GM18505 (cell line): ENCODE data around the gene TRMU.
A peak's percentile ranks its signal among the peaks of the same experiment; 100 is the strongest.
"Not testable (repeated sequence)": the region's sequence is repeated elsewhere in the genome, so short reads cannot be mapped to it uniquely, and the experiment has no call there.

Experiments
- ATAC-seq: cut with Tn5 transposase; IDR thresholded peaks from one replicate; pipeline ENCODE4 v1.9.1; 2021; ENCODE audit not compliant: unreplicated experiment
- POLR2A ChIP-seq: IDR thresholded peaks from 4 replicates; pipeline ENCODE4 v1.6.1; 2011; ENCODE audit warnings: borderline replicate concordance; ENCODE audit not compliant: insufficient read depth, insufficient read length; ENCODE audit errors: extremely low read depth

The TRMU gene

GRCh38 chr22:46293577-46294260, 41.8 kb upstream of the TRMU start:
- ATAC-seq: no peak
- no peak for TF ChIP-seq POLR2A

- no peak for ATAC-seq
- no peak for TF ChIP-seq POLR2A
These were observed 40.7 kb upstream of the TRMU start for GRCh38 chr22:46294784-46295183.

GRCh38 chr22:46295277-46295971, 40.1 kb upstream of the TRMU start:
- no peak for TF ChIP-seq POLR2A
- no peak for ATAC-seq

DNA sequence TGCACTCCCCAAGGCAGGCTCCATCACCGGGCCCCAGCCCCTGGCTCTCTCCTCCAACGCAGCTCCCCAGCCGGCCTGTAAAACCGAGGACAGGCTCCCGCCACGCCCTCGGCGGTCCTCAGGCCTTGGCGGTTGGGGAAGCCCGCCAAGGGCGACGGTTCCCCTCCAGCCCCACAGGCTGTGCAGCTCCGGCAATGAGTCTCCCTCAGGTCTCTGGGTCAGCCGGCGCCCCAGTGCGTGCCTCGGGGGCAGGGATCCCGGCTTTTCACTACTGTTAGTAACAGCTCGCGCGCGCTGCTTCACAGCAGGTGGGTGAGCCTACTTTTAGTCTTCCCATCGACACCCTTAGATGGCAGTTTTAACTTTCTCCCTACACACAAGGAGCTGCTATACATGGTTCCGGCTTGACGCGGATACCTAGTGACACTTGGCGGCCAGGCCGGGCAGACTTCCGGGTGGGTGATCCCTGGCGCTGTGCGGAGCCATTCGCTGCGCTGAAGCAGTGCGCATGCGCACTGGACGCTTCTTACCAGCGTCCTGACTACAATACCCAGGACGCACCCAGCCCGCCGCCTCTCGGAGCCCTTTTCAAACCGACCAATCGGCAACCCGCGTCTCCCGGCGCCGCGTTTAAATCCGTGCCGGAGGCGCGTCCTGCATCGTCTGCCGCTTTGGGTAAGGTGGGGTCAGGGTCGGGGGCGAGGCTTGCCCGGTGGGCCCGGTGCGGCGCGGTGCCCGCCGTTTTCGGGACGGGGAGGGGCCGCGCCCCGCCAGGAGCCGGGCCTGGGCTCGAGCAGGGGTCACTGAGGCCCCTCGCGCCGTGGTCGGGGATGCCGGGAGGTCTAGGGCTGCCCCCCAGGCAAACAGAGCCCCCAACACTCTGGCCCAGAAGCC, 39.0 kb upstream of the TRMU start, which contains the start of gene GTSE1:
TSS of gene GTSE1 (plus strand) at position 614 of the 894 bp plus-strand sequence. CDS start 531 bp downstream, outside the sequence.
- ATAC-seq: peak; percentile 85
- TF ChIP-seq POLR2A: peak; percentile 90

GRCh38 chr22:46297151-46297812, 38.2 kb upstream of the TRMU start:
- TF ChIP-seq POLR2A: no peak
- peak; percentile 16 for ATAC-seq

- ATAC-seq: no peak
- no peak for TF ChIP-seq POLR2A
These were observed 36.4 kb upstream of the TRMU start for GRCh38 chr22:46299101-46299500.

DNA sequence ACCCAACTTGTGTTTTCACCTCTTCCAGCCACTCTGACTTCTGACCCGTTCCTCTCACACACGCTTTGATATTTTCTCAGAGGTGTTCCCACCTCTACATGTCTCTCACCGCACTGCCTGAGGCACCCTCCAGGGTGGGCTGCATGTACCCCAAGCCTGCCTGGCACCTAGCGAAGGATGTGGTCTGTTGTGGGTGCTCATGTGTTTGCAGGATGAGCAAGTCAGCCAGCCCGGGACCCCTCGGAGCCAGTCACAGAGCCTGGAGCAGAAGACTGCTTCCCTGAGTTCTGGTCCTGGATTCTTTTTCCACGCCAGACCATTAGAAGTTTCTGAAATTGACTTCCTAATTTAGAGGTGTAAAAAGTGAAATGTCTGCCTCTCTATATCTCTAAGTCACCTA, 35.0 kb upstream of the TRMU start:
- ATAC-seq: no peak
- TF ChIP-seq POLR2A: no peak

DNA sequence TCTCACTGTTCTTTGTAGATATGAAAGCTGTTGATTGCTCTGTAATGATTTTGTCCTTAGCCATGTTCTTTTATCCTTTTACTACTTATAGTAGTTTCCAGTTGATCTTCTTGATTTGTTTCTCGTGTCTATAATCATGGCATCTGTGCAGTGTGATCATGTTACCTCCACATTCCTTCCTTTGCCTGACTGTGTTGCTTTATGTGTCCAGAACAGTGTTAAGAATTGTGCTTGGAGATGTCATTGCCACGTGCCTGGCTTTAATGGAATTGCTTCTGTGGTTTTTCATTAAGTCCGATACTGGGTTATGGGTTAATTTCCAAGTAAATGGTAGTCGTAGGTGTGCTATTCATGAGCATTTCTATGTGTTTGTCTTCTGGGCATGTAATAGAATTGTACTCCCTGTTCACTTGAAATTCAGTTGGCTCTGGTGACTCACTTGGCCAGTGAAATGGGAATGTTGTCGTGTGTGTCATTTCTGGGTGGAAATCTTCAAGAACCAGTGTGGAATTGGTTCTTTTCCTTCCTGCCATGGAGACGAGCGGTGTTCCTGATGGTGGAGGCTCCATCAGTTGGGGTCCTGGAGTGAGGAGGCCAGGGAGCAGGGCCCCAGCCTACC, 32.1 kb upstream of the TRMU start:
- ATAC-seq: no peak
- no peak for TF ChIP-seq POLR2A

DNA sequence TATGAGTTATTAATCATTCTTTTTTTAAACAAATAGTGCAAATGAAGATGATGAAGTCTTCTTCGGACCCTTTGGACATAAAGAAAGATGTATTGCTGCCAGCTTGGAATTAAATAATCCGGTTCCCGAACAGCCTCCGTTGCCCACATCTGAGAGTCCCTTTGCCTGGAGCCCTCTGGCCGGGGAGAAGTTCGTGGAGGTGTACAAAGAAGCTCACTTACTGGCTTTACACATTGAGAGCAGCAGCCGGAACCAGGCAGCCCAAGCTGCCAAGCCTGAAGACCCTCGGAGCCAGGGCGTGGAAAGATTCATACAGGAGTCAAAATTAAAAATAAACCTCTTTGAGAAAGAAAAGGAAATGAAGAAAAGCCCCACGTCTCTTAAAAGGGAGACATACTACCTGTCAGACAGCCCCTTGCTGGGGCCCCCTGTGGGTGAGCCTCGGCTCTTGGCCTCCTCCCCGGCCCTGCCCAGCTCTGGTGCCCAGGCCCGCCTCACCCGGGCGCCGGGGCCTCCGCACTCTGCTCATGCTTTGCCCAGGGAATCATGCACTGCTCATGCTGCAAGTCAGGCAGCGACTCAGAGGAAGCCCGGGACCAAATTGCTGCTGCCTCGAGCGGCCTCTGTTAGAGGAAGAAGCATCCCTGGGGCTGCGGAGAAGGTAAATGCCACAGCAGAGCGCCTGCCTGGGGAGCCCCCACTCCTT, 27.1 kb upstream of the TRMU start:
- TF ChIP-seq POLR2A: no peak
- ATAC-seq: no peak

GRCh38 chr22:46309526-46310085, 25.9 kb upstream of the TRMU start:
- no peak for ATAC-seq
- no peak for TF ChIP-seq POLR2A

GRCh38 chr22:46312056-46312455, 23.5 kb upstream of the TRMU start:
- no peak for ATAC-seq
- no peak for TF ChIP-seq POLR2A

DNA sequence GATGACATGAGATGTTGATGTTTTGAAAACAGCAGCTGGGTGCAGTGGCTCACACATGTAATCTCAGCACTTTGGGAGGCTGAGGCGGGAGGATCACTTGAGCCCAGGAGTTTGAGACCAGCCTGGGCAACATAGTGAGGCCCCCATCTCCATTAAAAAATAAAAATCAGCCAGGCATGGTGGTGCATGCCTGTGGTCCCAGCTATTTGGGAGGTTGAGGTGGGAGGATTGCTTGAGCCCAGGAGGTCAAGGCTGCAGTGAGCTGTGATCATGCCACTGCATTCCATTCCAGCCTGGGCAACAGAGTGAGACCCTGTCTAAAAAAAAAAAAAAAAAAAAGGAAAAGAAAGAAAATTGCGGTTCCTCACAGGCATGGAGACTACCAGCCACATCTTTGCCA, 22.7 kb upstream of the TRMU start:
- ATAC-seq: not testable (repeated sequence)

DNA sequence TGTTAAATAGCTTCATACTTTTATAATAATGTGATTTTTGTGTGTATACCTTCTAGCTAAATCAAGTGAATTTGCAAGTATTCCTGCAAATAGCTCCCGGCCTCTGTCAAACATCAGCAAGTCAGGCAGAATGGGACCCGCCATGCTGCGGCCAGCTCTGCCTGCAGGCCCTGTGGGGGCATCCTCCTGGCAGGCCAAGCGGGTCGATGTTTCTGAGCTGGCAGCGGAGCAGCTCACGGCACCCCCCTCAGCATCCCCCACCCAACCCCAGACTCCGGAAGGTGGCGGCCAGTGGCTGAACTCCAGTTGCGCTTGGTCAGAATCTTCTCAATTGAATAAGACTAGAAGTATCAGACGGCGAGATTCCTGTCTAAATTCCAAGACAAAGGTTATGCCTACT, 19.5 kb upstream of the TRMU start:
- TF ChIP-seq POLR2A: no peak
- no peak for ATAC-seq

DNA sequence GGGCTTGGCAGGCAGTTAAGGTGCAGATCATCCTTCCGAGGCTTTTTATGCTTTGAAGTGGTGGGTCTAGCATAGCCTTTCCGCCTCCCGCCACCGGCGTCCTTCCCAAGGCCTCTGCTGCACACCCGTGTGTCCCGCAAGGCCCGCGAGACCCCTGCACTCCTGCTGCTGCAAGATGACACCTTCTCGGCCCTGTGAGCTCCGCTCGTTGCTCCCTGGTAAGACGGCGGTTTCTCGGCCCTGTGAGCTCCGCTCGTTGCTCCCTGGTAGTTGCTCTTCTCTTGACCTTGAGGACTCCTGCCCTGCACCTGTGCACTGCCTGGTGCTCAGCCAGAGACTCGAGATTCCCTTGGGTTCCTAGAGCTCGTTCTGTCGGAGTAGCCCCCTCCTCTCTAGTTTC, 17.9 kb upstream of the TRMU start:
- no peak for TF ChIP-seq POLR2A
- no peak for ATAC-seq
